ENCODE measurements around the gene IL20.

GRCh38 chr1:206842854-206843253 is 22.6 kb upstream of the IL20 start:
- no peak for TF ChIP-seq CTCF (IDR thresholded peaks at IDR 0.05)
- TF ChIP-seq POLR2A (IDR thresholded peaks at IDR 0.05), result no peak
